ENCODE data around the gene PRPSAP1.

The PRPSAP1 gene

DNA sequence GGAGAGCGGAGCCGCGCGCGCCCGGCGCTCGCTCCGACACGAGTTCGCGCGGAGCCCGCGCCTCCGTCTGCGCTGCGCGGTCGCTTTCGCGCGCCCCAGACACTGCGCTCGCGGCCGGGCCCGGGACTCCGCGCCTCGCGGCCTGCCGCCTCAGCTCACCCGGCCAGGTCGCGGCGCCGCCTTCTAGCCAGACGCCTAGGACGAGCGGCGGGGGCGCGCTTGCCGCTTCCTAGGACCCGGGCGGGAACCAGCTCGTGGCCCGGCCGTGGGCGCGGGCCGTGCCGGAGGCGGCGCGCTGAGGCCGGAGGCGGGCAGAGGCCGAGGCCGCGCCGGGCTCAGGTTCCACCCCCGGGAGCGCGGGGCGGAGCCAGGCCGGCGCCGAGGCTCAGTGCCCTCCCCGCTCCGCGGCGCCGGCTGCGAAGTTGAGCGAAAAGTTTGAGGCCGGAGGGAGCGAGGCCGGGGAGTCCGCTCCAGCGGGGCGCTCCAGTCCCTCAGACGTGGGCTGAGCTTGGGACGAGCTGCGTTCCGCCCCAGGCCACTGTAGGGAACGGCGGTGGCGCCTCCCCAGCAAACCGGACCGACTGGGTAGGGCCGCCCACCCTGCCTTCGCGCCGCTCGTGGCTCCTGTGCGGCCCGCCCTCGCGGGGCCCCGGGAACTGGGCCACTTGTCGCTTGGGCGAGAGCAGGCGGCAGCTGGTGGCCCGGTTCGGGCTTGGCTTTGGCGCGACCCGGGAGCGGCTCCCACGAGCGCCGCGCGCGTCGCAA, 30.7 kb upstream of the PRPSAP1 start, which contains the start of gene SPHK1 (continued):
- TF ChIP-seq, protein P1, sequence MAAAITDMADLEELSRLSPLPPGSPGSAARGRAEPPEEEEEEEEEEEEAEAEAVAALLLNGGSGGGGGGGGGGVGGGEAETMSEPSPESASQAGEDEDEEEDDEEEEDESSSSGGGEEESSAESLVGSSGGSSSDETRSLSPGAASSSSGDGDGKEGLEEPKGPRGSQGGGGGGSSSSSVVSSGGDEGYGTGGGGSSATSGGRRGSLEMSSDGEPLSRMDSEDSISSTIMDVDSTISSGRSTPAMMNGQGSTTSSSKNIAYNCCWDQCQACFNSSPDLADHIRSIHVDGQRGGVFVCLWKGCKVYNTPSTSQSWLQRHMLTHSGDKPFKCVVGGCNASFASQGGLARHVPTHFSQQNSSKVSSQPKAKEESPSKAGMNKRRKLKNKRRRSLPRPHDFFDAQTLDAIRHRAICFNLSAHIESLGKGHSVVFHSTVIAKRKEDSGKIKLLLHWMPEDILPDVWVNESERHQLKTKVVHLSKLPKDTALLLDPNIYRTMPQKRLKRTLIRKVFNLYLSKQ (tag by site-specific recombination; IDR thresholded peaks at IDR 0.05; ENCODE audit: borderline replicate concordance): no peak
- 0 out of 2 replicates have a peak, but pooled peaks have one; percentile 27 for TF ChIP-seq ZBTB7A (tag by site-specific recombination; IDR thresholded peaks at IDR 0.05; ENCODE audit: low read depth)
- TF ChIP-seq, protein P2, sequence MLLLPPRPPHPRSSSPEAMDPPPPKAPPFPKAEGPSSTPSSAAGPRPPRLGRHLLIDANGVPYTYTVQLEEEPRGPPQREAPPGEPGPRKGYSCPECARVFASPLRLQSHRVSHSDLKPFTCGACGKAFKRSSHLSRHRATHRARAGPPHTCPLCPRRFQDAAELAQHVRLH (tag by site-specific recombination; IDR thresholded peaks at IDR 0.05): no peak
- no peak for TF ChIP-seq ZBTB48 (tag by site-specific recombination; IDR thresholded peaks at IDR 0.05)
- peak; percentile 61 for TF ChIP-seq GLIS2 (tag by site-specific recombination; IDR thresholded peaks at IDR 0.05)
- TF ChIP-seq ZNF664 (tag by site-specific recombination; IDR thresholded peaks at IDR 0.05): no peak
- TF ChIP-seq HOXC10 (CRISPR knock-in tag; IDR thresholded peaks at IDR 0.05): 0 out of 2 replicates have a peak, but pooled peaks have one; percentile 60
- TF ChIP-seq KLF9 (tag by site-specific recombination; IDR thresholded peaks at IDR 0.05; ENCODE audit: low read depth): peak; percentile 28; the same call in 1 of the 2 replicates
- TF ChIP-seq ZBTB20 (tag by site-specific recombination; IDR thresholded peaks at IDR 0.05): peak; percentile 99
- TF ChIP-seq ZNF529 (tag by site-specific recombination; IDR thresholded peaks at IDR 0.05; ENCODE audit: insufficient replicate concordance): no peak
- TF ChIP-seq ZNF423 (tag by site-specific recombination; IDR thresholded peaks at IDR 0.05): no peak
- no peak for TF ChIP-seq ZNF548 (tag by site-specific recombination; IDR thresholded peaks at IDR 0.05)
- TF ChIP-seq GLIS1 (tag by site-specific recombination; IDR thresholded peaks at IDR 0.05): peak; percentile 31; the same call in 1 of the 2 replicates
- 0 out of 2 replicates have a peak, but pooled peaks have one; percentile 39 for TF ChIP-seq ZNF639 (tag by site-specific recombination; IDR thresholded peaks at IDR 0.05)
- TF ChIP-seq ZFP69B (tag by site-specific recombination; IDR thresholded peaks at IDR 0.05): 0 out of 2 replicates have a peak, but pooled peaks have one; percentile 33
- TF ChIP-seq HOXD13 (CRISPR knock-in tag; IDR thresholded peaks at IDR 0.05; ENCODE audit: borderline replicate concordance): no peak
- TF ChIP-seq ZBTB6 (tag by site-specific recombination; IDR thresholded peaks at IDR 0.05): peak; percentile 42
- TF ChIP-seq KLF1 (tag by site-specific recombination; IDR thresholded peaks at IDR 0.05): peak; percentile 50; the same call in 1 of the 2 replicates
- no peak for TF ChIP-seq ZNF692 (tag by site-specific recombination; IDR thresholded peaks at IDR 0.05)
- TF ChIP-seq ZNF785 (tag by site-specific recombination; IDR thresholded peaks at IDR 0.05): no peak
- TF ChIP-seq ZNF335 (tag by site-specific recombination; conservative IDR thresholded peaks at IDR 0.05): peak; percentile 20; the same call in 1 of the 2 replicates
- TF ChIP-seq ZBTB26 (tag by site-specific recombination; optimal IDR thresholded peaks at IDR 0.05): peak; percentile 55
- TF ChIP-seq KLF16 (tag by site-specific recombination; IDR thresholded peaks at IDR 0.05): peak; percentile 68; the same call in 1 of the 2 replicates

All from HEK293 (cell line).